RWPE2 (cell line): ENCODE data around the gene B3GNT9.

Experiments
- ATAC-seq: fragments of 200-7000 bp; cut with Tn5 transposase; 3 replicates; pipeline ENCODE4 v1.9.1; 2021; ENCODE audit warnings: low read depth
- DNase-seq: peaks from one replicate; pipeline ENCODE4 v3.0.0-alpha.2; 2020; ENCODE audit warnings: low spot score
- H3K27ac ChIP-seq: fragments of 450-650 bp; 2 replicates; pipeline ENCODE4 v1.5.1; 2017; ENCODE audit warnings: mild to moderate bottlenecking; ENCODE audit not compliant: poor library complexity, severe bottlenecking
- H3K27me3 ChIP-seq: fragments of 250-450 bp; sonication (Bioruptor Pico); 2 replicates; pipeline ENCODE4 v1.5.1; 2021; ENCODE audit warnings: mild to moderate bottlenecking, moderate library complexity; ENCODE audit not compliant: insufficient read depth, poor library complexity, severe bottlenecking
- H3K36me3 ChIP-seq: fragments of 250-450 bp; sonication (Bioruptor Pico); 2 replicates; pipeline ENCODE4 v1.5.1; 2020; ENCODE audit warnings: low read depth, mild to moderate bottlenecking, moderate library complexity
- H3K4me1 ChIP-seq: fragments of 250-450 bp; sonication (Bioruptor Pico); 2 replicates; pipeline ENCODE4 v1.5.1; 2021; ENCODE audit warnings: mild to moderate bottlenecking, moderate library complexity; ENCODE audit not compliant: insufficient read depth, poor library complexity, severe bottlenecking
- H3K4me3 ChIP-seq: fragments of 250-450 bp; sonication (Bioruptor Pico); 2 replicates; pipeline ENCODE4 v1.5.1; 2021; ENCODE audit warnings: mild to moderate bottlenecking, moderate library complexity; ENCODE audit not compliant: severe bottlenecking
- H3K9me3 ChIP-seq: fragments of 250-450 bp; sonication (Bioruptor Pico); 2 replicates; pipeline ENCODE4 v1.5.1; 2021; ENCODE audit warnings: mild to moderate bottlenecking, moderate library complexity; ENCODE audit not compliant: severe bottlenecking
- TF ChIP-seq, protein P1 (sequence below): fragments of 450-650 bp; IDR thresholded peaks from one replicate; pipeline ENCODE4 v1.5.1; 2017; ENCODE audit warnings: mild to moderate bottlenecking, moderate library complexity; ENCODE audit not compliant: poor library complexity, severe bottlenecking

B3GNT9 gene

GRCh38 chr16:67142342-67142741 lies 8.5 kb downstream of the B3GNT9 start:
- TF ChIP-seq, protein P1, sequence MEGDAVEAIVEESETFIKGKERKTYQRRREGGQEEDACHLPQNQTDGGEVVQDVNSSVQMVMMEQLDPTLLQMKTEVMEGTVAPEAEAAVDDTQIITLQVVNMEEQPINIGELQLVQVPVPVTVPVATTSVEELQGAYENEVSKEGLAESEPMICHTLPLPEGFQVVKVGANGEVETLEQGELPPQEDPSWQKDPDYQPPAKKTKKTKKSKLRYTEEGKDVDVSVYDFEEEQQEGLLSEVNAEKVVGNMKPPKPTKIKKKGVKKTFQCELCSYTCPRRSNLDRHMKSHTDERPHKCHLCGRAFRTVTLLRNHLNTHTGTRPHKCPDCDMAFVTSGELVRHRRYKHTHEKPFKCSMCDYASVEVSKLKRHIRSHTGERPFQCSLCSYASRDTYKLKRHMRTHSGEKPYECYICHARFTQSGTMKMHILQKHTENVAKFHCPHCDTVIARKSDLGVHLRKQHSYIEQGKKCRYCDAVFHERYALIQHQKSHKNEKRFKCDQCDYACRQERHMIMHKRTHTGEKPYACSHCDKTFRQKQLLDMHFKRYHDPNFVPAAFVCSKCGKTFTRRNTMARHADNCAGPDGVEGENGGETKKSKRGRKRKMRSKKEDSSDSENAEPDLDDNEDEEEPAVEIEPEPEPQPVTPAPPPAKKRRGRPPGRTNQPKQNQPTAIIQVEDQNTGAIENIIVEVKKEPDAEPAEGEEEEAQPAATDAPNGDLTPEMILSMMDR, result no peak
- H3K36me3 ChIP-seq, result peaks cover 86% of the 10 kb centered on the region

DNA sequence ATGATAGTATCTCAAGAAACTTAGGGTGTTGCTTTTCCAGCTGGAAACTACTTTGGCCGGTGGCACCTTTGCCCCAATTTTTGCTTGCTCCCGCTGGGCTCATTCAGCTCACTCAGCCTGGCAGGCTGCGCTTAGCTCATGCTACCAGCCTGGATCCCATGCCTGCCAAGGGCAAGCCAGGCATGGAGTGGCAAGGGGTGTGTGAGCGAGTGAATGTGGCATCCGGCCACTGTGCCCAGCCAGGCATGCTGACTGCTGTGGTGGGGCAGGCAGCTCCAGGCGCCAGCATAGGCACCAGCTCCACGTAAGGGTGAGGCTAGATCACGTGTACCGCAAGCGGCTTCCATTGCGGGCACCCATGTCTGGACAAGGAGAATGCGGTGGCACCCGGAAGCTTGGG lies 9.4 kb downstream of the B3GNT9 start:
- Histone ChIP-seq H3K4me1 (no peaks in the 10 kb centered on the region), H3K27me3 (no peaks in the 10 kb centered on the region), H3K4me3 (no peak overlapping the region), H3K9me3 (no peaks in the 10 kb centered on the region), H3K27ac (no peak overlapping the region), H3K36me3 (peaks cover 80% of the 10 kb centered on the region)
- TF ChIP-seq, protein P1, result no peak
- DNase-seq (no peak), ATAC-seq (no peak)

More at GRCh38 chr16:67142342-67142741, 8.5 kb downstream of the B3GNT9 start:
- no peaks in the 10 kb centered on the region for H3K9me3 ChIP-seq
- H3K27ac ChIP-seq, result no peak overlapping the region
- DNase-seq (no peak), ATAC-seq (no peak)
- H3K4me1 ChIP-seq, result no peaks in the 10 kb centered on the region
- no peaks in the 10 kb centered on the region for H3K27me3 ChIP-seq
- H3K4me3 ChIP-seq, result no peak overlapping the region

DNA sequence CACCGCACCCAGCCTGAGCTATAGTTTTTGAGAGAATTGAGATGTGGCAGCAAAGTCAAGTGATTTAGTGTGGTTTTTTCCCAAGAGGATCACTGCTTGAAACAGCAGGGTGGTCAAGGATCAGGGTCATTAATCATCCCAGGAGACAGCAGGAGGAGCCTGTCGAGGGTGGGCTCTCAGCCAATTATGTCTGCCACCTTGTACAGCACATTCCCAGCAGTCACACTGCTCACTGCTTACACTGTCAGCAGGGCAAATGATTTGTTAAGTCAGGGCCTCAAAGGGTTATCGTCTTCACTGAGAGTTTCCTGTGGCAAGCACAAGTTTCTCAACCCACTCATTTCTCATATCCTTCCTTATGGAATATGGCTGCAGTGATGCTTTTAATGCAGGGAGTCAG lies 13.2 kb downstream of the B3GNT9 start:
- H3K4me1 ChIP-seq, result no peaks in the 10 kb centered on the region
- no peak overlapping the region for H3K4me3 ChIP-seq
- DNase-seq, result no peak
- H3K27ac ChIP-seq, result no peak overlapping the region
- H3K27me3 ChIP-seq, result no peaks in the 10 kb centered on the region
- TF ChIP-seq, protein P1, result no peak
- H3K36me3 ChIP-seq, result peaks cover 71% of the 10 kb centered on the region
- ATAC-seq, result no peak
- no peaks in the 10 kb centered on the region for H3K9me3 ChIP-seq

DNA sequence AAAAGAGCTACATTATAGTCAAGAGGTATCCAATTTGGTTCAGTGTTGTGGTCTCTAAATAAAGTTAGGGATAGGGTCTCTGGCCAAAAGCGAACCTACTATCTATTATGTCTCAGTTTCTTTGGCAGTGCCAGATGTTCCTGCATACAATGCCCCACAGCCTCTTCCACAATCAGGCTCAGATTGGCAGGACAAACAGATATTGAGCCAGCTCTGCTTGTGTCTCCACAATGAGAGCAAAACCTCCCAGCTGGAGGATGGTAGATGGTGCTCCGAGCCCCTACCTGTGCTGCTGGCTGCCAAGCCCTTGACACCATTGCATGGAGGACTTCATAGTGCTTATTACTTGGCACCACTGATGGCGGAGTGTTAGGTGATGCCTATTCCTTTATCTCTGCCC lies 21.4 kb downstream of the B3GNT9 start:
- Histone ChIP-seq H3K36me3 (peaks cover 39% of the 10 kb centered on the region), H3K9me3 (no peaks in the 10 kb centered on the region), H3K27me3 (no peaks in the 10 kb centered on the region), H3K4me3 (no peak overlapping the region), H3K4me1 (no peaks in the 10 kb centered on the region), H3K27ac (no peak overlapping the region)
- TF ChIP-seq, protein P1, result no peak
- no peak for DNase-seq
- ATAC-seq, result no peak

DNA sequence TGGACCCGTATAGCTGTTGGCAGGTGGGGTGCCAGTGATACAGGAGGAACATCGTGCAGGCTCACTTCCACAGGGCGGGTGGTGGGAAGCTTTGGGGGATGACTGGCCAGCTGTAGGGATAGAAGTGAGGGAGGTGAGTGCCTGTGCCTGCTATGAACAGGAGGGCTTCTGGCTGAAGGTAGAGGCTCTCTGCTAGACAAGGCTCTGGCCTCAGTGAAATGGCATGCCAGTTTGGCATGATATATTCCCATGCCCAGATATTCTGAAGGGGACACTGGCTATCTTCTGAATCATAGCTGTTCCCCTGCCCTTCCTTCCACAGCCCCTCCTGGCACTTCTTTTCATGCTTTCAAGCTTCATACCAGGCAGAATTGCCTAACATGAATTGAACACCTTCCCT lies 21.9 kb downstream of the B3GNT9 start:
- TF ChIP-seq, protein P1, result no peak
- no peak for ATAC-seq
- no peak for DNase-seq
- H3K27ac ChIP-seq, result no peak overlapping the region
- no peaks in the 10 kb centered on the region for H3K4me1 ChIP-seq
- peaks cover 38% of the 10 kb centered on the region for H3K36me3 ChIP-seq
- no peaks in the 10 kb centered on the region for H3K27me3 ChIP-seq
- no peak overlapping the region for H3K4me3 ChIP-seq
- H3K9me3 ChIP-seq, result no peaks in the 10 kb centered on the region
